CD4-positive, alpha-beta T cell (primary cell): Measurements from ENCODE around the gene ME1. TPM values are rescaled to one million over a fixed set of nuclear protein-coding genes. Genes with fewer than 3 reads are reported as not detected.

Source experiments
- ATAC-seq: fragments of 200-7000 bp; cut with Tn5 transposase; one replicate; pipeline ENCODE4 v1.10.0; 2022; ENCODE audit warnings: mild to moderate bottlenecking; ENCODE audit not compliant: poor library complexity
- CTCF ChIA-PET: fragments of 350-600 bp; sonication (Branson Sonifier 250); formaldehyde crosslinking; loops from one replicate; lab custom pipeline; 2021; ENCODE audit warnings: antibody characterized with exemption, inconsistent platforms; lab: Charles Lee
- POLR2A ChIA-PET: fragments of 350-600 bp; sonication (Branson Sonifier 250); formaldehyde crosslinking; loops from one replicate; lab custom pipeline; 2021; ENCODE audit warnings: antibody characterized with exemption, inconsistent platforms; lab: Charles Lee
- DNase-seq, 14 experiments: peaks; one replicate each; pipeline ENCODE4 v3.0.0-alpha.2; 2013 to 2020; ENCODE audit warnings: mixed read lengths in 2 of 14
- H3K27ac ChIP-seq, 2 donors: one replicate each; pipeline versions ENCODE4 v1.5.1 to v1.7.0; 2013; ENCODE audit warnings: low read length in 2 of 2, low read depth in 1 of 2, mild to moderate bottlenecking in 1 of 2
- H3K27me3 ChIP-seq, 2 experiments: 1 replicate in 1 of 2; 2 replicates in 1 of 2; pipeline versions ENCODE4 v1.6.1 to v1.7.0; 2013; ENCODE audit warnings: low read length in 2 of 2, control low read depth in 1 of 2, mild to moderate bottlenecking in 1 of 2, moderate library complexity in 1 of 2; ENCODE audit not compliant: insufficient read depth in 2 of 2, control insufficient read depth in 1 of 2
- H3K36me3 ChIP-seq: one replicate; pipeline ENCODE4 v1.6.1; 2013; ENCODE audit warnings: low read length, control low read depth; ENCODE audit not compliant: insufficient read depth
- H3K4me1 ChIP-seq: one replicate; pipeline ENCODE4 v1.6.1; 2013; ENCODE audit warnings: low read length, control low read depth; ENCODE audit not compliant: insufficient read depth
- H3K4me3 ChIP-seq: one replicate; pipeline ENCODE4 v1.5.1; 2013; ENCODE audit warnings: mild to moderate bottlenecking, low read length, moderate library complexity
- H3K9me3 ChIP-seq, 2 experiments: 1 replicate in 1 of 2; 2 replicates in 1 of 2; pipeline versions ENCODE4 v1.6.1 to v1.7.0; 2013; ENCODE audit warnings: low read length in 2 of 2, mild to moderate bottlenecking in 2 of 2, control low read depth in 1 of 2, moderate library complexity in 1 of 2; ENCODE audit not compliant: control insufficient read depth in 1 of 2, insufficient read depth in 1 of 2
- H3K27ac Mint-ChIP-seq: one replicate; pipeline ENCODE4 v1.8.0; 2020; ENCODE audit warnings: mixed read lengths
- H3K27me3 Mint-ChIP-seq: one replicate; pipeline ENCODE4 v1.8.0; 2021; ENCODE audit warnings: mixed read lengths
- H3K36me3 Mint-ChIP-seq: one replicate; pipeline ENCODE4 v1.8.0; 2021; ENCODE audit warnings: low read depth, mixed read lengths
- H3K4me1 Mint-ChIP-seq: one replicate; pipeline ENCODE4 v1.8.0; 2021; ENCODE audit warnings: low read depth, mixed read lengths
- H3K4me3 Mint-ChIP-seq: one replicate; pipeline ENCODE4 v1.8.0; 2020; ENCODE audit warnings: mild to moderate bottlenecking, mixed read lengths
- H3K9me3 Mint-ChIP-seq: one replicate; pipeline ENCODE4 v1.8.0; 2020; ENCODE audit warnings: mixed read lengths
- intact Hi-C, 2 experiments: fragments of 100-400 bp; cut with DNase I in 1 of 2; cut with micrococcal nuclease in 1 of 2; formaldehyde crosslinking; loops; one replicate each; pipeline versions ENCODE4 v1.15.1 to v1.9.0; 2023 to 2025; cut with DNase I, micrococcal nuclease
- total RNA-seq, 174 experiments: library from RNA in 2 of 174; stranded (reverse) in 2 of 174; gene quantifications; one replicate each; pipeline ENCODE4 v1.2.3 and lab custom pipeline; 2021 to 2026
- TF ChIP-seq, protein P1 (sequence below): fragments of 200-600 bp; IDR thresholded peaks from one replicate; pipeline ENCODE4 v1.8.0; 2022; ENCODE audit warnings: antibody characterized with exemption, mild to moderate bottlenecking

ME1 gene
- total RNA-seq, 2 experiments from 2014 or later = not detected

DNA sequence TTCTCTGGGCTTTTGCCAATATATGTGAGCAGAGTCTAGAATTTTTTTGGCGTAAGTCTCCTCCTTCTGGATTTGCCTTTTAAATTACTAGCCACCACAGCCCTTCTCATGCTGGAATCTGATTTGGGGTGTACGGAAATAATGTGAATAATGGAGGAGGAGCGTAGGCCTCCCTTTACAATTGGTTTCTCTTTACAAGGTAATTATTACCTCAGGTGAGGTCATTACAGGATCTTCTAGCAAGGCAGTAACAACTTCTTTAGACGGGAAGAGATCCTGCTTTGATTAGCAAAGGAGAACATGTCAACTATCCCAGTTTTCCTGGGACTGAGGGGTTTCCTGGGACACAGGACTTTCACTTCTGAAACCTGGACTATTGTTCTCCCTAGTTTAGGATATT, 228.8 kb downstream of the ME1 start:
- Histone ChIP-seq H3K27ac (no peak overlapping the region), H3K9me3 (no peaks in the 10 kb centered on the region), H3K27me3 (no peaks in the 10 kb centered on the region), H3K4me1 (no peaks in the 10 kb centered on the region), H3K4me3 (no peak overlapping the region), H3K36me3 (no peaks in the 10 kb centered on the region)
- Mint-ChIP-seq H3K27ac (no peak overlapping the region), H3K9me3 (no peaks in the 10 kb centered on the region), H3K4me1 (no peaks in the 10 kb centered on the region), H3K4me3 (no peak overlapping the region), H3K36me3 (no peaks in the 10 kb centered on the region), H3K27me3 (peaks cover 9% of the 10 kb centered on the region)
- DNase-seq = no peak
- CTCF ChIA-PET = interaction anchor here (1.7 kb wide), 1 partner anchor 13 kb away, joined by 5 read pairs; no protein-coding TSS in a partner anchor
- POLR2A ChIA-PET = no interaction called here
- no peak for ATAC-seq
- TF ChIP-seq, protein P1, sequence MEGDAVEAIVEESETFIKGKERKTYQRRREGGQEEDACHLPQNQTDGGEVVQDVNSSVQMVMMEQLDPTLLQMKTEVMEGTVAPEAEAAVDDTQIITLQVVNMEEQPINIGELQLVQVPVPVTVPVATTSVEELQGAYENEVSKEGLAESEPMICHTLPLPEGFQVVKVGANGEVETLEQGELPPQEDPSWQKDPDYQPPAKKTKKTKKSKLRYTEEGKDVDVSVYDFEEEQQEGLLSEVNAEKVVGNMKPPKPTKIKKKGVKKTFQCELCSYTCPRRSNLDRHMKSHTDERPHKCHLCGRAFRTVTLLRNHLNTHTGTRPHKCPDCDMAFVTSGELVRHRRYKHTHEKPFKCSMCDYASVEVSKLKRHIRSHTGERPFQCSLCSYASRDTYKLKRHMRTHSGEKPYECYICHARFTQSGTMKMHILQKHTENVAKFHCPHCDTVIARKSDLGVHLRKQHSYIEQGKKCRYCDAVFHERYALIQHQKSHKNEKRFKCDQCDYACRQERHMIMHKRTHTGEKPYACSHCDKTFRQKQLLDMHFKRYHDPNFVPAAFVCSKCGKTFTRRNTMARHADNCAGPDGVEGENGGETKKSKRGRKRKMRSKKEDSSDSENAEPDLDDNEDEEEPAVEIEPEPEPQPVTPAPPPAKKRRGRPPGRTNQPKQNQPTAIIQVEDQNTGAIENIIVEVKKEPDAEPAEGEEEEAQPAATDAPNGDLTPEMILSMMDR = no peak
- intact Hi-C loops = no loop called here

DNA sequence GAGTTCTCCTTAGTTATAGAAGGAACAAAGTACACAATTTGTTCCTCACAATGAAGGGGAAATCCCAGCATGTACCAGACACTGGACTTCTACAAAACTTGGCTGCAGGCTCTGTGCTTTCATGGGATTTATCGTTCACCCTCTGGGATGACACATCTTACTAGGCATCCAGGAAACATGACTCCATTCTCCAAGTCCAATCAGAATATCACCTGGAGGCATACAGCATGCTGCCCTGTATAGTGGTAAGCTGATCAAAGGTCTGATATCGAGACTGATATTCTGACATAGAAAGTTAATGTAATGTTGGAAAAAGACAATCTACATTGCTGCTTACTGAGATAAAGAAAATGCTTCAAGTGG, 231.0 kb downstream of the ME1 start:
- ChIA-PET CTCF (no interaction called here), POLR2A (no interaction called here)
- H3K27ac ChIP-seq = no peak overlapping the region
- no peaks in the 10 kb centered on the region for H3K9me3 ChIP-seq
- ATAC-seq = no peak
- no peak for DNase-seq
- no peak overlapping the region for H3K4me3 ChIP-seq
- Mint-ChIP-seq H3K9me3 (no peaks in the 10 kb centered on the region), H3K4me1 (peaks cover 4% of the 10 kb centered on the region), H3K4me3 (no peak overlapping the region), H3K36me3 (peaks cover 7% of the 10 kb centered on the region), H3K27me3 (no peaks in the 10 kb centered on the region), H3K27ac (no peak overlapping the region)
- intact Hi-C loops = loop anchor here (10.0 kb wide), 1 partner anchor 1025 kb away; the partner anchor contains the start of gene CEP162 (in 2 of the 2)
- H3K36me3 ChIP-seq = no peaks in the 10 kb centered on the region
- H3K27me3 ChIP-seq = no peaks in the 10 kb centered on the region
- no peaks in the 10 kb centered on the region for H3K4me1 ChIP-seq
- TF ChIP-seq, protein P1 = no peak

DNA sequence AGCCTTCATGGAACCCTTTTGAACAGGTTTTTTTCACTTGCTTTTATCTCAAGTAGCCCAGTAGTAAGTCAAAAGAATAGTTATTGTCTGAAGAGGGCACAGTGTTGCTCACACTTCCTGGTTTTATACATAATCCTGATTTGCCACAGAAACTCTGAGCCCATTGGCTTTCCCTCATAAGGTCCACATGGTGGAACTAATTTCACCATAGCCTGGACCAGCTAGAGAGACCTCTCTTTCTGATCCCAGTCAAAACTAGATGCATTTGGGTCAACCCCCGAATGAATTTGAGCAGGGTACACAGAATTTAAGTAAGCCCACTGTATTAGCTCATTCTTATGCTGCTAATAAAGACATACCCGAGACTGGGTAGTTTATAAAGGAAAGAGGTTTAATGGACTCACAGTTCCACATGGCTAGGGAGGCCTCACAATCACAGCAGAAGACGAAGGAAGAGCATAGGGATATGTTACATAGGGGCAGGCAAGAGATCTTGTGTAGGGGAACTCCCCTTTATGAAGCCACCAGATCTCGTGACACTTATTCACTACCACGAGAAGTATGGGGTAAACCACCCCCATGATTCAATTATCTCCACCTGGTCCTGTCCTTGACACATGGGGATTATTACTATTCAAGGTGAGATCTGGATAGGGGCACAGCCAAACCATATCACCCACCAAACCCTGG, 231.5 kb downstream of the ME1 start:
- Mint-ChIP-seq H3K36me3 (peaks cover 8% of the 10 kb centered on the region), H3K9me3 (no peaks in the 10 kb centered on the region), H3K4me3 (no peak overlapping the region), H3K4me1 (peaks cover 9% of the 10 kb centered on the region), H3K27me3 (no peaks in the 10 kb centered on the region), H3K27ac (no peak overlapping the region)
- Histone ChIP-seq H3K4me3 (no peak overlapping the region), H3K36me3 (no peaks in the 10 kb centered on the region), H3K27me3 (no peaks in the 10 kb centered on the region), H3K4me1 (peaks cover 2% of the 10 kb centered on the region), H3K9me3 (no peaks in the 10 kb centered on the region), H3K27ac (no peak overlapping the region)
- DNase-seq = peak in 2 of 14 experiments; percentile 10 to 25
- ChIA-PET POLR2A (interaction anchor here (1.3 kb wide), 1 partner anchor 132 kb away, joined by 3 read pairs; the partner anchor contains the start of gene DOP1A), CTCF (no interaction called here)
- intact Hi-C loops = loop anchor here (10.0 kb wide), 1 partner anchor 1025 kb away; the partner anchor contains the start of gene CEP162 (in 2 of the 2)
- TF ChIP-seq, protein P1 = no peak
- ATAC-seq = no peak
